ENCODE results near the gene DYNLT2B. TPM values are rescaled to one million over a fixed set of nuclear protein-coding genes. Genes with fewer than 3 reads are reported as not detected.
A peak's percentile ranks its signal among the peaks of the same experiment; 100 is the strongest.
"Not testable (repeated sequence)": the region's sequence is repeated elsewhere in the genome, so short reads cannot be mapped to it uniquely, and the experiment has no call there.

DYNLT2B gene
- total RNA-seq, 1 donor from 2014 or later: 4.9 TPM

DNA sequence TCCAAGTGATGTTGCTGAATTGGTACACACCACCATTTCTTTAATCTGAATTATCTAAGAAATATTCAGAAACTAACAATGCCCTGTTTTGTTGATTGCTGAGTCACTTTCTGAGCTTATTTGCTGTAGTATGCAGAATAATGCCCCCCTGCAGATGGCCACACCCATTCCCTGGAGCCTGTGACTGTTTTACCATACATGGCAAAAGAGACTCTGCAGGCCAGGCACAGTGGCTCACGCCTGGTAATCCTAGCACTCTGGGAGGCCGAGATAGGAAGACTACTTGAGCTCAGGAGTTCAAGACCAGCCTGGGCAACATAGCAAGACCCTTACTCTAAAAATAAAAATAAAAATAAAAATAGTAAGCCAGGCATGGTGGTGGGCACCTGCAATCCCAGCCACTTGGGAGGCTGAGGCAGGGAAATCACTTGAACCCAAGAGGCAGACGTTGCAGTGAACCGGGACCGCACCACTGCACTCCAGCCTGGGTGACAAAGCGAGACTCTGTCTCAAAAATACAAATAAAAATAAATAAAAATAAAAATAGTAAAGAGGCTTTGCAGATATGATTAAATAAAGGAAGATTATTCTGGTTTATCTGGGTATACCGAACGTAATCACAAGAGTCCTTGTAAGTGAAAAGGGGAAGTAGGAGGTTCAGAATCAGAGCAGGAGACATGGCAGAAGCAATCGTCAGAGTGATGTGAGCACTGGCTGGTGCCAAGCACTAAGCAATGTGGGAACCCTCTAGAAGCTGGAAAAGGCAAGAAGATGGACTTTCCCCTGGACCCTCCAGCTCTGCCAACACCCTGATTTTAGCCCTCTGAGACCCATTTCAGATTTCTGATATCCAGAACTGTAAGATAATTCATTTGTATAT lies 49.5 kb downstream of the DYNLT2B start:
- DNase-seq: peak; percentile 49

DNA sequence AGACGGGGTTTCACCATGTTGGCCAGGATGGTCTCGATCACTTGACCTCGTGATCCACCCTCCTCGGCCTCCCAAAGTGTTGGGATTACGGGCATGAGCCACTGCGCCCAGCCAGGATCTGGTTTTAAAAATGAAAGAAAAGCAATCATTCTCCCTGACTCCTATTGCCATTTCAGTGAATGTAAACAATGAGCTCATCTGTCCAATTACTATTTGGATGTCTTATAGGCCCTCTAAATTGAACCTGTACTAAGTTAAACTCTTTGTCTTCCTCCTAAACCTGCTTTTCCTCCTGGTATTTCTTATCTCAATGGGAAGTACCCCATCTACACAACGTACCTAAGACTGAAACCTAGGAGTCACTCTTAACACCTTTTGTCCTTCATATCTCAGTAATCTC lies 54.2 kb downstream of the DYNLT2B start:
- DNase-seq: no peak

DNA sequence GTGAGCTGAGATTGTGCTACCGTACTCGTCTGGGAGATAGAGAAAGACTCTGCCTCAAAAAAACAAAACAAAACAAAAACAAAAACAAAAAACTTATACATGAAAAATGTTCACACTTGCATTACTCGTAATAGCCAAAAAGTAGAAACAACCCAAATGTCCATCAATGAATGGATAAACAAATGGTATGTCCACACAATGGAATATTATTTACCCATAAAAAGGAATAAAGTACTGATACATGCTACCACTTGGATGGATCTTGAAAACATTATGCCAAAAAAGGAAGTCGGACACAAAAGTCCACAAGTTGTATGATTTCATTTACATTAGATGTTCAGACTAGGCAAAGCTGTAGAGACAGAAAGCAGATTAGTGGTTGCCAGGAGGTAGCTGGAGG lies 57.3 kb downstream of the DYNLT2B start:
- DNase-seq: no peak

DNA sequence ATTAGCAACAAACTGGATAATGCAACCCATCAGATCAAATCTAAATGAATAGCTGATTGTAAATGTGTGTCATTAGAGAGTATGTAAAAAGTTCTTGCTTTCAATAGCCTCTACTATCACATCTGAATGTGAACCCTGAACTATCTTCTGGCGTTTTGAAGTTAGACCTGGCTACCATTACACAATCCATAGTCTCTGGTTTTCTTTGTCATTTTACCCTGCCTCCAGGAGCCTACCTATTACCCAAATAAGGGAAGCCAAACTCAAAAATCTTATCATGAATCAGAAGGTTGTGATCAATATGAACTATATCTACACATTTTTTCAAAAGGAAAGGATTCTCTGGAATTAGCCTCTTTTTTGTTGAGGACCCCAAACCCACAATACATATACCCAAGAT lies 62.3 kb downstream of the DYNLT2B start:
- DNase-seq: no peak

DNA sequence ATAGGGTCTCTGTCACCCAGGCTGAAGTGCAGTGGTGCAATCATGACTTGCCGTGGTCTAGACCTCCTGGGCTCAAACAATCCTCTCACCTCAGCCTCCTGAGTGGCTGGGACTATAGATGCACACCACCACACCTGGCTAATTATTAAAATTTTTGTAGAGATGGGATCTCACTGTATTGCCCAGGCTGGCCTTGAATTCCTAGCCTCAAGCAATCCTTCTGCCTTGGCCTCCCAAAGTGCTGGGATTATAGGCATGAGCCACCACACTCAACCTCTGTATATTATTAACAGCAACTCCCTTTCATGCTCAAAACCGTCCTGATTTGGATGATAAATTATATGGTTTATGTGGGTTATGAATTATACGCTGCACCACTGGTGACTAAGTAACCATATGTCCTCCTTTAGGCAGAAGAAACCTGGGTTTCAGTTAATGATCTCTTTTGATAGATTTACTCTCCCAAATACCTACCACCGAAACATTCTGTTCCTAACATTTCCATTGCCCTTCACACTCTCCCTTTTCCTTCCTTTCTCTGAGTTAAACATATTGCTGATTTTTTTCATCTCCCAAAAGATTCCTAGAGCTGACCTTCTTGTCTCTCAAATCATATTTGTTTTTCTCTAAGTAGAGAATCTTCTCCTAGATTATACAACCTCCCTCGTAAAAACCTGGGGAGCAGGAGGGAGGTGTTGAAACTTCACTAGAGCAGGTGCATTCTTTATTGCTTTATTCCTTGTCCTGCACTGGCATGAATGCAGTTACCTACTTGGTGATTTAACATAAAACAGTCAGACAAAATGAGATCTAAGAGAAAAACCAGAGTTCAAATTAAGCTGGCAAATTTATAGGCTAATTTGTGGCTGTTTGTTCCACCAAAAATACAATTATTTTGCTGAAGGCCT lies 63.4 kb downstream of the DYNLT2B start:
- no peak for DNase-seq

DNA sequence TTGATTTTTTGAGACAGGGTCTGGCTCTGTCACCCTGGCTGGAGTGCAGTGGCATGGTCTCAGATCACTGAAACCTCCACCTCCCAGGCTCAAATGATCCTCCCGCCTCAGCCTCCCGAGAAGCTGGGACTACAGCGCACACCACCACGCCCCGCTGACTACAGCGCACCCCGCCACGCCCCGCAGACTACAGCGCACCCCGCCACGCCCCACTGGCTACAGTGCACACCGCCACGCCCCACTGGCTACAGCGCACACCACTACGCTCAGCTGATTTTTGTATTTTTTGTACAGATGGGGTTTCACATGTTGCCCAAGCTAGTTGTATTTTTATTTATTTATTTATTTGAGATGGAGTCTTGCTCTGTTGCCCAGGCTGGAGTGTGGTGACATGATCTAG lies 66.1 kb downstream of the DYNLT2B start:
- no peak for DNase-seq

DNA sequence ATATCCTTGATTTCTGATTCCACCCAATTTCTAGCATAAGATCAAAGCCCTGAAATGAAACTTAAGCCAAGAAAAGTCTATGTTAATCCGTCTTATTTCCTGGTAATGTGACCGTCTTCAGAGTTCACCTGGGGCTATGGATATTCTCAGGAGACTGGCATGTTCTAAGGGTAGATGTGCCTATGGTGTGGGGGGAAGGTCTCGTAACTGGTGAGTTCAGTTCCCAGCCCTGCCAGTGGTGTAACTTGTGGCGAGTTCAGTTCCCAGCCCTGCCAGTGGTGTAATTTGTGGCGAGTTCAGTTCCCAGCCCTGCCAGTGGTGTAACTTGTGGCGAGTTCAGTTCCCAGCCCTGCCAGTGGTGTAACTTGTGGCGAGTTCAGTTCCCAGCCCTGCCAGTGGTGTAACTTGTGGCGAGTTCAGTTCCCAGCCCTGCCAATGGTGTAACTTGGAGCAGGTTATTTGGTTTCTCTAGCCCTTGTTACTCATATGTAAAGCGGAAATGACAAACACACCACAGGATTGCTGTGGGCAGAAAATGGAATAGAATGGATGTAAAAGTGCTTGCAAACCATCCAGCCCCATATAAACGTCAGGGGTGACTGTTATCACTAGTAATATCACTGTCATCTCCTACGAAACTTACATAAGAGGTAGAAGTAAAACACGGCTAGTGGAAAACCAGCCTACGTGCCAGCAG lies 71.3 kb downstream of the DYNLT2B start:
- DNase-seq: no peak

DNA sequence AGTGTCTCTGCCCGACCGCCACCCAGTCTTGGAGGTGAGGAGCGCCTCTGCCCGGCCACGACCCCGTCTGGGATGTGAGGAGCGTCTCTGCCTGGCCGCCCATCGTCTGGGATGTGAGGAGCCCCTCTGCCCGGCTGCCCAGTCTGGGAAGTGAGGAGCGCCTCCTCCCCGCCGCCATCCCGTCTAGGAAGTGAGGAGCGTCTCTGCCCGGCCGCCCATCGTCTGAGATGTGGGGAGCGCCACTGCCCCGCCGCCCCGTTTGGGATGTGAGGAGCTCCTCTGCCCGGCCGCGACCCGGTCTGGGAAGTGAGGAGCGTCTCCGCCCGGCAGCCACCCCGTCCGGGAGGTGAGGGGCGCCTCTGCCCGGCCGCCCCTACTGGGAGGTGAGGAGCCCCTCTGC lies 73.9 kb downstream of the DYNLT2B start:
- not testable (repeated sequence) for DNase-seq

DNA sequence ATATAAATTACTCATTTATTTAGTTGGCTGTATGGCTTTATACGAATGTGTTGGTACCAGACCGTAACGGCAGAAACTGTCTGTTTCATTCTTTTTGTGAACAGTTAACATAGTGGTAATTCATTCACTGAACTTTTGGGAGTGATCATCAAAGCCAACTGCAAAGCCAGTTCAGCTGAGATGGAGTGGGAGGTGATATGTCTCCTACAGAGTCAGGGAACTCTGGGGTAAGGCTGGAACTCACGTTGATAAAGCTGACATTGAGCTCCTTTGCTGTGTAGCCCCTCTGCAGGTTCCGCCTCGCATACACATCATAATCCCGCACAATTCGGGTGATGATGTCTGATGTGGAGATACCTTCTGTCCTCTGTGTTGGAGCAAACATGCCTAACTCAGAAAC lies 76.3 kb downstream of the DYNLT2B start:
- DNase-seq: no peak

Other genes with a start within 250 kb of the DYNLT2B start
- gene TFRC, start 236.2 kb downstream of the DYNLT2B start, total RNA-seq: 96.3 and 175 TPM in 2 replicates
- not detected in 2 replicates for gene ZDHHC19, start 106.8 kb downstream of the DYNLT2B start, total RNA-seq
- not detected in 2 replicates for gene SLC51A, start 101.7 kb downstream of the DYNLT2B start, total RNA-seq
- 65.7 and 70.1 TPM in 2 replicates for gene PCYT1A, start 30.5 kb downstream of the DYNLT2B start, total RNA-seq
- gene TM4SF19, start 20.1 kb upstream of the DYNLT2B start, total RNA-seq: not detected in 2 replicates
- gene UBXN7, start 114.2 kb upstream of the DYNLT2B start, total RNA-seq: 18.0 and 27.5 TPM in 2 replicates
- gene RNF168, start 185.5 kb upstream of the DYNLT2B start, total RNA-seq: 23.5 TPM in 2 replicates
- gene SMCO1, start 197.1 kb upstream of the DYNLT2B start, total RNA-seq: not detected in 2 replicates